Measurements from ENCODE around the gene RTL1.
A peak's percentile ranks its signal among the peaks of the same experiment; 100 is the strongest.

RTL1 gene

GRCh38 chr14:100901391-100902183 lies 1.9 kb downstream of the RTL1 start:
- Histone ChIP-seq H3F3A (ENCODE audit: control insufficient read depth, insufficient read depth) (no peaks in the 10 kb centered on the region), H3K9me3 (ENCODE audit: control insufficient read depth, insufficient read depth, low read length) (no peaks in the 10 kb centered on the region), H3K27me3 (ENCODE audit: control insufficient read depth, low read length) (peaks cover 11% of the 10 kb centered on the region), H3K9me2 (replicated peaks; ENCODE audit: control insufficient read depth, low read length) (no peaks in the 10 kb centered on the region), H3K4me3 (ENCODE audit: low read length) (no peak overlapping the region), H3K4me2 (ENCODE audit: low read length) (no peak overlapping the region), H3K36me3 (ENCODE audit: control insufficient read depth, low read length) (no peaks in the 10 kb centered on the region), H4K20me1 (ENCODE audit: control insufficient read depth, insufficient read depth, low read depth, low read length) (no peaks in the 10 kb centered on the region), H3K27ac (ENCODE audit: low read depth, low read length) (no peak overlapping the region), H3K79me2 (ENCODE audit: control insufficient read depth, low read length) (no peaks in the 10 kb centered on the region), H3K4me1 (ENCODE audit: control insufficient read depth, low read length) (no peaks in the 10 kb centered on the region)
- no peak for TF ChIP-seq EZH2phosphoT487 (IDR thresholded peaks at IDR 0.05; ENCODE audit: borderline replicate concordance, low read length)
- no peak for TF ChIP-seq CTCF (IDR thresholded peaks at IDR 0.05; ENCODE audit: low read depth, low read length, poor library complexity, severe bottlenecking)

- H3K4me2 ChIP-seq (ENCODE audit: low read length): no peak overlapping the region
These were observed 2.6 kb downstream of the RTL1 start for GRCh38 chr14:100900837-100901390.

GRCh38 chr14:100899884-100900771 lies 3.4 kb downstream of the RTL1 start:
- Histone ChIP-seq H3K9me3 (ENCODE audit: control insufficient read depth, insufficient read depth, low read length) (no peaks in the 10 kb centered on the region), H4K20me1 (ENCODE audit: control insufficient read depth, insufficient read depth, low read depth, low read length) (no peaks in the 10 kb centered on the region), H3K27ac (ENCODE audit: low read depth, low read length) (no peak overlapping the region), H3K9me2 (replicated peaks; ENCODE audit: control insufficient read depth, low read length) (no peaks in the 10 kb centered on the region), H3K79me2 (ENCODE audit: control insufficient read depth, low read length) (no peaks in the 10 kb centered on the region), H3K4me1 (ENCODE audit: control insufficient read depth, low read length) (no peaks in the 10 kb centered on the region), H3K4me2 (ENCODE audit: low read length) (no peak overlapping the region), H3K27me3 (ENCODE audit: control insufficient read depth, low read length) (peaks cover 11% of the 10 kb centered on the region), H3K4me3 (ENCODE audit: low read length) (no peak overlapping the region), H3K36me3 (ENCODE audit: control insufficient read depth, low read length) (no peaks in the 10 kb centered on the region), H3F3A (ENCODE audit: control insufficient read depth, insufficient read depth) (no peaks in the 10 kb centered on the region)
- no peak for TF ChIP-seq EZH2phosphoT487 (IDR thresholded peaks at IDR 0.05; ENCODE audit: borderline replicate concordance, low read length)
- no peak for TF ChIP-seq CTCF (IDR thresholded peaks at IDR 0.05; ENCODE audit: low read depth, low read length, poor library complexity, severe bottlenecking)

More at GRCh38 chr14:100900837-100901390, 2.6 kb downstream of the RTL1 start:
- no peaks in the 10 kb centered on the region for H3F3A ChIP-seq (ENCODE audit: control insufficient read depth, insufficient read depth)
- H3K27me3 ChIP-seq (ENCODE audit: control insufficient read depth, low read length): peaks cover 11% of the 10 kb centered on the region
- H4K20me1 ChIP-seq (ENCODE audit: control insufficient read depth, insufficient read depth, low read depth, low read length): no peaks in the 10 kb centered on the region
- H3K9me2 ChIP-seq (replicated peaks; ENCODE audit: control insufficient read depth, low read length): no peaks in the 10 kb centered on the region
- H3K79me2 ChIP-seq (ENCODE audit: control insufficient read depth, low read length): no peaks in the 10 kb centered on the region
- TF ChIP-seq EZH2phosphoT487 (IDR thresholded peaks at IDR 0.05; ENCODE audit: borderline replicate concordance, low read length): no peak
- TF ChIP-seq CTCF (IDR thresholded peaks at IDR 0.05; ENCODE audit: low read depth, low read length, poor library complexity, severe bottlenecking): peak; percentile 24
- H3K4me3 ChIP-seq (ENCODE audit: low read length): no peak overlapping the region
- H3K27ac ChIP-seq (ENCODE audit: low read depth, low read length): no peak overlapping the region
- H3K9me3 ChIP-seq (ENCODE audit: control insufficient read depth, insufficient read depth, low read length): no peaks in the 10 kb centered on the region
- H3K36me3 ChIP-seq (ENCODE audit: control insufficient read depth, low read length): no peaks in the 10 kb centered on the region
- H3K4me1 ChIP-seq (ENCODE audit: control insufficient read depth, low read length): no peaks in the 10 kb centered on the region

Data from DOHH2 (cell line).